HepG2 (cell line): ENCODE measurements around the gene PRR11. TPM values are rescaled to one million over a fixed set of nuclear protein-coding genes. Genes with fewer than 3 reads are reported as not detected.

ENCODE experiments used
- ARID2 ChIP-seq: sonication (generic); formaldehyde crosslinking; IDR thresholded peaks from 2 replicates; pipeline ENCODE4 v1.8.1; 2022; ENCODE audit warnings: mild to moderate bottlenecking, missing genetic modification reagents, borderline replicate concordance
- ARNT2 ChIP-seq: sonication (generic); formaldehyde crosslinking; IDR thresholded peaks from 2 replicates; pipeline ENCODE4 v1.8.0; 2022; ENCODE audit warnings: mild to moderate bottlenecking, low read depth, missing genetic modification reagents, moderate library complexity
- CREM ChIP-seq, 2 experiments: sonication (generic) in 1 of 2; formaldehyde crosslinking in 1 of 2; IDR thresholded peaks; 2 replicates each; pipeline versions ENCODE4 v1.4.0 to v1.6.1; 2016 to 2020; ENCODE audit warnings: antibody characterized with exemption in 1 of 2, mild to moderate bottlenecking in 1 of 2, missing genetic modification reagents in 1 of 2
- EHMT2 ChIP-seq: fragments of 200-600 bp; sonication (generic); IDR thresholded peaks from 2 replicates; pipeline ENCODE4 v1.7.0; 2017; ENCODE audit warnings: antibody characterized with exemption, low read depth, low read length, borderline replicate concordance
- FOXK2 ChIP-seq: fragments of 450-650 bp; IDR thresholded peaks from 2 replicates; pipeline ENCODE4 v1.6.1; 2016
- GATAD1 ChIP-seq: IDR thresholded peaks from 2 replicates; pipeline ENCODE4 v1.6.1; 2016; ENCODE audit warnings: missing genetic modification reagents, missing compliant biosample characterization
- IKZF4 ChIP-seq: sonication (generic); formaldehyde crosslinking; IDR thresholded peaks from 2 replicates; pipeline ENCODE4 v1.5.1; 2020; ENCODE audit warnings: borderline replicate concordance, mild to moderate bottlenecking, low read depth, missing genetic modification reagents; ENCODE audit errors: not compliant biosample characterization
- MAFK ChIP-seq, 2 experiments: IDR thresholded peaks in 1 of 2; conservative IDR thresholded peaks in 1 of 2; 2 replicates each; pipeline ENCODE4 v1.6.1; 2011; ENCODE audit warnings: improper control_type of control experiment in 2 of 2, low read length in 2 of 2
- NRL ChIP-seq: sonication (generic); formaldehyde crosslinking; IDR thresholded peaks from 2 replicates; pipeline ENCODE4 v1.5.0; 2020; ENCODE audit warnings: missing genetic modification reagents, mild to moderate bottlenecking, moderate library complexity, borderline replicate concordance
- PLRG1 ChIP-seq: fragments of 450-650 bp; conservative IDR thresholded peaks from 2 replicates; pipeline ENCODE4 v1.6.1; 2016
- PRMT3 ChIP-seq: sonication (generic); formaldehyde crosslinking; IDR thresholded peaks from 2 replicates; pipeline ENCODE4 v1.8.1; 2022; ENCODE audit warnings: low read depth, mild to moderate bottlenecking, moderate library complexity, missing genetic modification reagents, borderline replicate concordance
- REXO4 ChIP-seq: sonication (generic); formaldehyde crosslinking; IDR thresholded peaks from 2 replicates; pipeline ENCODE4 v1.8.0; 2022; ENCODE audit warnings: missing genetic modification reagents, mild to moderate bottlenecking, borderline replicate concordance
- RNF2 ChIP-seq: fragments of 450-650 bp; conservative IDR thresholded peaks from 2 replicates; pipeline ENCODE4 v1.6.1; 2016; ENCODE audit warnings: low read depth
- SCMH1 ChIP-seq: sonication (generic); formaldehyde crosslinking; IDR thresholded peaks from 2 replicates; pipeline ENCODE4 v1.9.0; 2021; ENCODE audit warnings: missing genetic modification reagents, mild to moderate bottlenecking, borderline replicate concordance
- SNAPC2 ChIP-seq: sonication (generic); formaldehyde crosslinking; IDR thresholded peaks from 2 replicates; pipeline ENCODE4 v1.8.1; 2022; ENCODE audit warnings: mild to moderate bottlenecking, missing genetic modification reagents
- SPEN ChIP-seq: sonication (generic); formaldehyde crosslinking; IDR thresholded peaks from 2 replicates; pipeline ENCODE4 v1.5.1; 2020; ENCODE audit warnings: low read depth, mild to moderate bottlenecking, missing genetic modification reagents
- TBL1XR1 ChIP-seq: fragments of 150-350 bp; IDR thresholded peaks from 2 replicates; pipeline ENCODE4 v1.6.1; 2014; ENCODE audit warnings: borderline replicate concordance, low read length; ENCODE audit not compliant: partially characterized antibody
- ZBTB7A ChIP-seq: sonication (generic); formaldehyde crosslinking; IDR thresholded peaks from 2 replicates; pipeline ENCODE4 v1.8.0; 2022; ENCODE audit warnings: mild to moderate bottlenecking, missing genetic modification reagents
- ZHX2 ChIP-seq, 2 experiments: sonication (generic) in 1 of 2; formaldehyde crosslinking in 1 of 2; IDR thresholded peaks; 2 replicates each; pipeline versions ENCODE4 v1.6.1 to v1.9.0; 2014 to 2022; ENCODE audit warnings: antibody characterized with exemption in 1 of 2, borderline replicate concordance in 1 of 2, inconsistent platforms in 1 of 2, low read depth in 1 of 2, missing genetic modification reagents in 1 of 2
- ZNF546 ChIP-seq: sonication (generic); formaldehyde crosslinking; conservative IDR thresholded peaks from 2 replicates; pipeline ENCODE4 v1.8.1; 2023; ENCODE audit warnings: mild to moderate bottlenecking, missing genetic modification reagents
- ZNF660 ChIP-seq: sonication (generic); formaldehyde crosslinking; IDR thresholded peaks from 2 replicates; pipeline ENCODE4 v1.5.1; 2020; ENCODE audit warnings: mild to moderate bottlenecking, low read depth, missing genetic modification reagents, borderline replicate concordance
- polyA plus RNA-seq, 8 experiments: library from polyadenylated mRNA; depleted of rRNA in 3 of 8; stranded (reverse) in 7 of 8; unstranded in 1 of 8; fragments of >200 nt; fragmentation: Illumina TruSeq in 4 of 8; extraction: Trizol in 4 of 8; gene quantifications; 2 replicates each; pipeline versions ENCODE4 v1.2.1 to v1.2.3, GENCODE V29; 2011 to 2016; ENCODE audit warnings: low read depth in 4 of 8, missing spikeins in 1 of 8, mixed read lengths in 1 of 8; ENCODE audit not compliant: insufficient read depth in 1 of 8
- total RNA-seq, 5 experiments: library from RNA; depleted of rRNA; stranded (reverse); fragments of >200 nt; fragmentation: Illumina TruSeq; extraction: Trizol; gene quantifications; 2 replicates each; pipeline ENCODE4 v1.2.3, GENCODE V29; 2016; ENCODE audit warnings: low read depth in 1 of 5
- TF ChIP-seq, protein P1 (sequence below): sonication (generic); formaldehyde crosslinking; IDR thresholded peaks from 2 replicates; pipeline ENCODE4 v1.4.0; 2020; ENCODE audit warnings: missing genetic modification reagents

PRR11 gene
- total and polyA plus RNA-seq, 2 of the 13 experiments (the other 11 are each of a cell fraction or from before 2014, with no cell fraction given), result 35.7 to 39.2 TPM

GRCh38 chr17:59106463-59107305 is 48.9 kb upstream of the PRR11 start, which contains the start of gene TRIM37 (continued):
- TF ChIP-seq GATAD1 (CRISPR knock-in tag) (peak; percentile 82), CREM (IDR thresholded peaks at IDR 0.05) (peak; percentile 1; the same call in 1 of the 2 replicates), CREM (CRISPR knock-in tag; IDR thresholded peaks at IDR 0.05) (no peak), ARNT2 (CRISPR knock-in tag) (peak; percentile 90), ZNF546 (CRISPR knock-in tag) (peak; percentile 83), PRMT3 (peak; percentile 84), SNAPC2 (CRISPR knock-in tag) (peak; percentile 86), ZHX2 (IDR thresholded peaks at IDR 0.05; ENCODE audit: low read depth) (no peak), ZHX2 (CRISPR knock-in tag; IDR thresholded peaks at IDR 0.05; ENCODE audit: borderline replicate concordance) (peak; percentile 90; the same call in 1 of the 2 replicates), SPEN (peak; percentile 82), ZBTB7A (CRISPR knock-in tag) (peak; percentile 59; the same call in 1 of the 2 replicates), IKZF4 (CRISPR knock-in tag) (no peak), ZNF660 (CRISPR knock-in tag) (no peak), MAFK (conservative IDR thresholded peaks at IDR 0.05 in 1 of 2, IDR thresholded peaks at IDR 0.05 in 1 of 2; ENCODE audit: low read length in 2 of 2) (no peak), TBL1XR1 (no peak), PLRG1 (no peak), EHMT2 (no peak), ARID2 (CRISPR knock-in tag) (peak; percentile 68; the same call in 1 of the 2 replicates), REXO4 (CRISPR knock-in tag) (no peak), FOXK2 (peak; percentile 87), SCMH1 (CRISPR knock-in tag) (no peak), RNF2 (no peak; the same call in 1 of the 2 replicates), NRL (peak; percentile 83)
- TF ChIP-seq, protein P1, sequence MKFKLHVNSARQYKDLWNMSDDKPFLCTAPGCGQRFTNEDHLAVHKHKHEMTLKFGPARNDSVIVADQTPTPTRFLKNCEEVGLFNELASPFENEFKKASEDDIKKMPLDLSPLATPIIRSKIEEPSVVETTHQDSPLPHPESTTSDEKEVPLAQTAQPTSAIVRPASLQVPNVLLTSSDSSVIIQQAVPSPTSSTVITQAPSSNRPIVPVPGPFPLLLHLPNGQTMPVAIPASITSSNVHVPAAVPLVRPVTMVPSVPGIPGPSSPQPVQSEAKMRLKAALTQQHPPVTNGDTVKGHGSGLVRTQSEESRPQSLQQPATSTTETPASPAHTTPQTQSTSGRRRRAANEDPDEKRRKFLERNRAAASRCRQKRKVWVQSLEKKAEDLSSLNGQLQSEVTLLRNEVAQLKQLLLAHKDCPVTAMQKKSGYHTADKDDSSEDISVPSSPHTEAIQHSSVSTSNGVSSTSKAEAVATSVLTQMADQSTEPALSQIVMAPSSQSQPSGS (CRISPR knock-in tag), result no peak
